Esophagus squamous epithelium (tissue), 4 donors: ENCODE measurements around the gene DOK6.

Experiments
- CTCF ChIP-seq, 6 experiments: fragments of 450-650 bp in 4 of 6; fragments of 200-600 bp in 2 of 6; sonication (generic) in 2 of 6; IDR thresholded peaks; one replicate each; pipeline ENCODE4 v1.5.1; 2016 to 2019; ENCODE audit warnings: antibody characterized with exemption in 6 of 6, mild to moderate bottlenecking in 4 of 6, moderate library complexity in 4 of 6
- POLR2A ChIP-seq, 4 donors: fragments of 450-650 bp; IDR thresholded peaks; one replicate each; pipeline ENCODE4 v1.6.1; 2017; ENCODE audit warnings: antibody characterized with exemption in 4 of 4, mild to moderate bottlenecking in 4 of 4, moderate library complexity in 3 of 4

- TF ChIP-seq CTCF (IDR thresholded peaks at IDR 0.05) (no peak), POLR2A (IDR thresholded peaks at IDR 0.05) (no peak)
These were observed 336.0 kb downstream of the DOK6 start for GRCh38 chr18:69736730-69737129.
